HG03159 (cell line): Measurements from ENCODE around the gene ZBTB47.

ENCODE experiments used
- ATAC-seq: cut with Tn5 transposase; IDR thresholded peaks from one replicate; pipeline ENCODE4 v1.9.1; 2021; ENCODE audit warnings: mild to moderate bottlenecking, moderate library complexity; ENCODE audit not compliant: unreplicated experiment

The ZBTB47 gene

GRCh38 chr3:42684632-42685362, 31.3 kb downstream of the ZBTB47 start:
- ATAC-seq: no peak

- no peak for ATAC-seq
These were observed 31.9 kb downstream of the ZBTB47 start, which contains the start of gene KLHL40 for GRCh38 chr3:42685363-42685881. Gene KLHL40, plus strand, starts transcription at chr3:42685537. Its CDS starts 82 bp downstream, at chr3:42685619.

- no peak for ATAC-seq
These were observed 32.7 kb downstream of the ZBTB47 start for GRCh38 chr3:42685891-42686820.

- no peak for ATAC-seq
These were observed 33.5 kb downstream of the ZBTB47 start for GRCh38 chr3:42686832-42687650.

GRCh38 chr3:42688016-42688415, 34.5 kb downstream of the ZBTB47 start:
- no peak for ATAC-seq

GRCh38 chr3:42688487-42689420, 35.3 kb downstream of the ZBTB47 start:
- no peak for ATAC-seq

- no peak for ATAC-seq
These were observed 36.0 kb downstream of the ZBTB47 start for GRCh38 chr3:42689421-42690014.

GRCh38 chr3:42690191-42690590, 36.7 kb downstream of the ZBTB47 start:
- ATAC-seq: no peak

GRCh38 chr3:42690766-42691680, 37.5 kb downstream of the ZBTB47 start:
- ATAC-seq: no peak

GRCh38 chr3:42691816-42692666, 38.5 kb downstream of the ZBTB47 start:
- ATAC-seq: no peak

- no peak for ATAC-seq
These were observed 39.4 kb downstream of the ZBTB47 start for GRCh38 chr3:42692667-42693529.

- no peak for ATAC-seq
These were observed 40.0 kb downstream of the ZBTB47 start for GRCh38 chr3:42693530-42693930.

GRCh38 chr3:42694366-42694765, 40.9 kb downstream of the ZBTB47 start:
- ATAC-seq: no peak

GRCh38 chr3:42696356-42697288, 43.1 kb downstream of the ZBTB47 start:
- no peak for ATAC-seq

GRCh38 chr3:42697289-42698051, 44.0 kb downstream of the ZBTB47 start:
- ATAC-seq: no peak
